Endothelial cell of umbilical vein (primary cell): Measurements from ENCODE around the gene FAM221B. TPM values are rescaled to one million over a fixed set of nuclear protein-coding genes. Genes with fewer than 3 reads are reported as not detected.

Experiments
- BruUV-seq: library from RNA; stranded (reverse); fragments of 400-500 nt; replicated peaks from 2 replicates; lab custom pipeline; 2021; lab: Mats Ljungman, UMichigan
- CTCF ChIA-PET: fragments of 300-600, 350-600 bp; sonication (Branson Sonifier 250); formaldehyde crosslinking; loops from one replicate; lab custom pipeline; 2021; ENCODE audit warnings: antibody characterized with exemption, inconsistent platforms; lab: Charles Lee
- POLR2A ChIA-PET: fragments of 300-600, 350-600 bp; sonication (Branson Sonifier 250); formaldehyde crosslinking; loops from one replicate; lab custom pipeline; 2021; ENCODE audit warnings: antibody characterized with exemption, inconsistent platforms; lab: Charles Lee
- DNase-seq: peaks from one replicate; pipeline ENCODE4 v3.0.0-alpha.2; 2011; ENCODE audit warnings: low read depth, low spot score
- FAIRE-seq: peaks from 2 replicates; lab custom pipeline; 2011; peaks lifted over from hg19 to GRCh38; lab: Jason Lieb, UNC
- H2AFZ ChIP-seq: 2 replicates; pipeline ENCODE4 v1.6.0; 2012; ENCODE audit warnings: low read depth, low read length, control low read depth, inconsistent platforms
- H3K27ac ChIP-seq: 2 replicates; pipeline ENCODE4 v1.5.1; 2011; ENCODE audit warnings: low read depth, mild to moderate bottlenecking, control low read depth, low read length, moderate library complexity; ENCODE audit not compliant: insufficient read depth
- H3K27me3 ChIP-seq, 2 experiments: 2 replicates each; pipeline versions ENCODE4 v1.6.0 to v1.6.1; 2011; ENCODE audit warnings: low read length in 2 of 2, mixed read lengths in 1 of 2; ENCODE audit not compliant: control insufficient read depth in 2 of 2, insufficient read depth in 2 of 2
- H3K36me3 ChIP-seq, 2 experiments: 2 replicates in 1 of 2; 3 replicates in 1 of 2; pipeline ENCODE4 v1.5.1; 2011; ENCODE audit warnings: low read length in 2 of 2, mild to moderate bottlenecking in 1 of 2, moderate library complexity in 1 of 2; ENCODE audit not compliant: control insufficient read depth in 2 of 2, insufficient read depth in 2 of 2; ENCODE audit errors: extremely low read depth in 1 of 2
- H3K4me1 ChIP-seq: 3 replicates; pipeline ENCODE4 v1.5.1; 2011; ENCODE audit warnings: mild to moderate bottlenecking, low read length; ENCODE audit not compliant: control insufficient read depth, insufficient read depth; ENCODE audit errors: extremely low read depth
- H3K4me2 ChIP-seq: 2 replicates; pipeline ENCODE4 v1.6.1; 2011; ENCODE audit warnings: low read length, control low read depth, mixed read lengths; ENCODE audit not compliant: insufficient read depth
- H3K4me3 ChIP-seq, 3 experiments: fragments of 200-600 bp in 1 of 3; sonication (generic), shearing (Covaris generic) in 1 of 3; replicated peaks in 1 of 3; 2 replicates each; pipeline ENCODE4 v1.5.1; 2011 to 2016; ENCODE audit warnings: control low read depth in 3 of 3, low read length in 3 of 3, mild to moderate bottlenecking in 2 of 3, inconsistent platforms in 1 of 3, low read depth in 1 of 3, moderate library complexity in 1 of 3; ENCODE audit not compliant: insufficient read depth in 1 of 3
- H3K79me2 ChIP-seq: 2 replicates; pipeline ENCODE4 v1.6.0; 2012; ENCODE audit warnings: low read length, inconsistent platforms; ENCODE audit not compliant: control insufficient read depth, insufficient read depth
- H3K9ac ChIP-seq: replicated peaks from 2 replicates; pipeline ENCODE3; 2011; ENCODE audit warnings: low read length, control low read depth; ENCODE audit not compliant: insufficient read depth; ENCODE audit errors: extremely low read depth
- H3K9me1 ChIP-seq: replicated peaks from 3 replicates; pipeline ENCODE4 v1.6.0; 2011; ENCODE audit warnings: mild to moderate bottlenecking, low read length; ENCODE audit not compliant: control insufficient read depth, insufficient read depth; ENCODE audit errors: extremely low read depth
- H3K9me3 ChIP-seq: replicated peaks from 2 replicates; pipeline ENCODE4 v1.5.1; 2012; ENCODE audit warnings: low read length, inconsistent platforms; ENCODE audit not compliant: control insufficient read depth, insufficient read depth
- H4K20me1 ChIP-seq: replicated peaks from 2 replicates; pipeline ENCODE3; 2011; ENCODE audit warnings: mild to moderate bottlenecking, low read length; ENCODE audit not compliant: control insufficient read depth, insufficient read depth; ENCODE audit errors: extremely low read depth
- CTCF ChIP-seq, 2 donors: IDR thresholded peaks; 1 replicate in 1 of 2; 2 replicates in 1 of 2; pipeline ENCODE4 v1.5.1; 2011; ENCODE audit warnings: low read length in 2 of 2, mild to moderate bottlenecking in 2 of 2, moderate library complexity in 2 of 2, control low read depth in 1 of 2, inconsistent platforms in 1 of 2, low read depth in 1 of 2; ENCODE audit not compliant: insufficient read depth in 1 of 2; ENCODE audit errors: extremely low read depth in 1 of 2
- FOS ChIP-seq: IDR thresholded peaks from 2 replicates; pipeline ENCODE4 v1.6.1; 2011; ENCODE audit warnings: mild to moderate bottlenecking, low read length, moderate library complexity, borderline replicate concordance; ENCODE audit not compliant: insufficient read depth
- GATA2 ChIP-seq: IDR thresholded peaks from 2 replicates; pipeline ENCODE4 v1.7.0; 2011; ENCODE audit warnings: low read depth, mild to moderate bottlenecking, moderate library complexity, mixed read lengths, low read length; ENCODE audit not compliant: insufficient read length, insufficient read depth
- JUN ChIP-seq: IDR thresholded peaks from 2 replicates; pipeline ENCODE4 v1.6.1; 2011; ENCODE audit warnings: borderline replicate concordance, low read depth; ENCODE audit not compliant: insufficient read length, insufficient read depth
- MAX ChIP-seq: IDR thresholded peaks from 2 replicates; pipeline ENCODE4 v1.6.1; 2011; ENCODE audit not compliant: insufficient read depth, insufficient read length
- MYC ChIP-seq: IDR thresholded peaks from one replicate; pipeline ENCODE4 v1.6.1; 2011; ENCODE audit warnings: mild to moderate bottlenecking, low read depth, low read length
- POLR2A ChIP-seq: IDR thresholded peaks from 2 replicates; pipeline ENCODE4 v1.6.1; 2012; ENCODE audit warnings: low read depth, mild to moderate bottlenecking, control low read depth, low read length
- POLR2AphosphoS5 ChIP-seq: IDR thresholded peaks from 2 replicates; pipeline ENCODE4 v1.6.1; 2012; ENCODE audit warnings: low read depth, mild to moderate bottlenecking, control low read depth, low read length, moderate library complexity; ENCODE audit not compliant: insufficient read depth
- dilution Hi-C: fragments of 300-500 bp; cut with MboI; formaldehyde crosslinking; loops from one replicate; pipeline ENCODE4 v1.15.0; 2019; ENCODE audit warnings: low sequenced_read_pairs; ENCODE audit not compliant: extremely low pct_ligation_motif_present
- intact Hi-C: fragments of 100-400 bp; cut with micrococcal nuclease; formaldehyde crosslinking; loops from one replicate; pipeline ENCODE4 v1.10.0; 2022
- polyA plus RNA-seq, 4 experiments: library from polyadenylated mRNA; depleted of rRNA in 3 of 4; stranded (reverse) in 3 of 4; unstranded in 1 of 4; fragments of >200 nt; gene quantifications; 2 replicates each; pipeline versions ENCODE4 v1.2.1 to v1.2.3, GENCODE V29; 2011 to 2012; ENCODE audit warnings: missing spikeins in 1 of 4
- total RNA-seq: library from RNA; stranded (reverse); gene quantifications from 2 replicates; pipeline ENCODE4 v1.2.3, GENCODE V29; 2021

Gene FAM221B
- total and polyA plus RNA-seq, 2 donors (not counting 3 experiments of a cell fraction or from before 2014, with no cell fraction given), result not detected

- Histone ChIP-seq H3K4me3 (peak within 1 kb of the TSS; percentile 54 to 60 (median 60)), H3K4me2 (peak within 1 kb of the TSS; percentile 74), H3K27me3 (no peaks in the 10 kb centered on the region), H3K9me1 (no peaks in the 10 kb centered on the region), H3K9me3 (no peaks in the 10 kb centered on the region), H2AFZ (peak within 1 kb of the TSS; percentile 97), H4K20me1 (no peaks in the 10 kb centered on the region), H3K4me1 (peaks cover 9% of the 10 kb centered on the region), H3K27ac (peak within 1 kb of the TSS; percentile 34), H3K9ac (peak within 1 kb of the TSS; percentile 64), H3K36me3 (no peaks in the 10 kb centered on the region), H3K79me2 (no peaks in the 10 kb centered on the region)
- CTCF ChIA-PET, result interaction anchor here (0.7 to 7.6 kb wide), 10 partner anchors 12 to 117 kb away, joined by 3 to 277 read pairs (median 5); partner anchors contain the start of genes HINT2 and NPR2
- peak; percentile 95 for FAIRE-seq
- dilution Hi-C loops, result no loop called here
- DNase-seq, result peak; percentile 91
- intact Hi-C loops, result loop anchor here (5.0 kb wide), 1 partner anchor 118 kb away; no protein-coding TSS in a partner anchor
- BruUV-seq, result no TSS peak
- POLR2A ChIA-PET, result interaction anchor here (0.7 kb wide), 1 partner anchor 34 kb away, joined by 5 read pairs; no protein-coding TSS in a partner anchor
- TF ChIP-seq GATA2, result no peak
- TF ChIP-seq POLR2A, result peak; percentile 57
- no peak for TF ChIP-seq POLR2AphosphoS5
These were observed 692 bp upstream of the FAM221B start, which contains the start of gene TMEM8B for GRCh38 chr9:35829084-35829763. Gene TMEM8B, plus strand, starts transcription at chr9:35829228. Its CDS starts 220 bp downstream, at chr9:35829448.

GRCh38 chr9:35827486-35827885, 1.0 kb downstream of the FAM221B start:
- POLR2A ChIA-PET, result no interaction called here
- no peak overlapping the region for H2AFZ ChIP-seq
- H3K9me3 ChIP-seq, result no peaks in the 10 kb centered on the region
- H3K9ac ChIP-seq, result no peak overlapping the region
- no peaks in the 10 kb centered on the region for H3K27me3 ChIP-seq
- no peaks in the 10 kb centered on the region for H3K36me3 ChIP-seq
- CTCF ChIA-PET, result interaction anchor here (2.0 to 7.6 kb wide), 3 partner anchors 37 to 84 kb away, joined by 27 to 277 read pairs (median 212); partner anchors contain the start of gene NPR2
- no peak for TF ChIP-seq CTCF (IDR thresholded peaks at IDR 0.05; ENCODE audit: extremely low read depth in 1 of 2, insufficient read depth in 1 of 2, low read depth in 1 of 2, low read length in 2 of 2)
- TF ChIP-seq MAX, result no peak
- no peak for TF ChIP-seq POLR2AphosphoS5
- no peak for TF ChIP-seq FOS
- TF ChIP-seq JUN, result no peak
- TF ChIP-seq GATA2, result no peak
- TF ChIP-seq MYC, result no peak
- no peak for TF ChIP-seq POLR2A
- peaks cover 9% of the 10 kb centered on the region for H3K4me1 ChIP-seq
- H3K27ac ChIP-seq, result no peak overlapping the region
- H3K79me2 ChIP-seq, result no peaks in the 10 kb centered on the region
- dilution Hi-C loops, result no loop called here
- BruUV-seq, result no TSS peak
- intact Hi-C loops, result loop anchor here (5.0 kb wide), 1 partner anchor 120 kb away; no protein-coding TSS in a partner anchor
- H3K9me1 ChIP-seq, result no peaks in the 10 kb centered on the region
- DNase-seq (no peak), FAIRE-seq (no peak)
- no peaks in the 10 kb centered on the region for H4K20me1 ChIP-seq
- H3K4me3 ChIP-seq, result no peak overlapping the region
- no peak overlapping the region for H3K4me2 ChIP-seq
